ENCODE results near the gene PADI4. TPM values are rescaled to one million over a fixed set of nuclear protein-coding genes. Genes with fewer than 3 reads are reported as not detected.
A peak's percentile ranks its signal among the peaks of the same experiment; 100 is the strongest.

Gene PADI4
- total RNA-seq, 3 donors from 2014 or later (not counting 1 experiment from before 2014, with no cell fraction given), result 1.4 to 11.6 (median 1.7) TPM

GRCh38 chr1:17335821-17336710 is 28.1 kb downstream of the PADI4 start:
- peak; percentile 68 for TF ChIP-seq CTCF (IDR thresholded peaks at IDR 0.05)
- Mint-ChIP-seq H3K27ac (no peak overlapping the region), H3K4me1 (peaks cover 0 to 5% of the 10 kb centered on the region in 2 donors), H3K27me3 (ENCODE audit: low read depth in 2 of 2) (peaks cover 0 to 7% of the 10 kb centered on the region in 2 donors), H3K9me3 (no peaks in the 10 kb centered on the region), H3K36me3 (no peaks in the 10 kb centered on the region), H3K4me3 (no peak overlapping the region)
- H3K27ac ChIP-seq (ENCODE audit: low read length), result no peak overlapping the region
- ATAC-seq, result peak in 2 of 3 donors; percentile 59 to 63
- intact Hi-C loops (cut with micrococcal nuclease), result loop anchor here (1.0 kb wide), 1 partner anchor 211 kb away; no protein-coding TSS in a partner anchor
- H3K27me3 ChIP-seq (ENCODE audit: control insufficient read depth, insufficient read depth, low read length), result no peaks in the 10 kb centered on the region
- H3K4me1 ChIP-seq (ENCODE audit: control insufficient read depth, insufficient read depth, low read length), result no peaks in the 10 kb centered on the region
- no peaks in the 10 kb centered on the region for H3K9me3 ChIP-seq (ENCODE audit: control insufficient read depth, insufficient read depth, low read length)
- DNase-seq, result peak; percentile 32 to 64
- no peak overlapping the region for H3K4me3 ChIP-seq (ENCODE audit: low read length)
- 34% methylated on average over 18 of the region's 20 CpGs for WGBS (ENCODE audit: insufficient coverage)
- no peaks in the 10 kb centered on the region for H3K36me3 ChIP-seq (ENCODE audit: control insufficient read depth, insufficient read depth, low read length)

GRCh38 chr1:17338706-17339493 is 30.9 kb downstream of the PADI4 start:
- 85% methylated on average over 15 of the region's 15 CpGs for WGBS (ENCODE audit: insufficient coverage)
- Histone ChIP-seq H3K27me3 (ENCODE audit: control insufficient read depth, insufficient read depth, low read length) (no peaks in the 10 kb centered on the region), H3K4me1 (ENCODE audit: control insufficient read depth, insufficient read depth, low read length) (no peaks in the 10 kb centered on the region), H3K4me3 (ENCODE audit: low read length) (no peak overlapping the region), H3K9me3 (ENCODE audit: control insufficient read depth, insufficient read depth, low read length) (no peaks in the 10 kb centered on the region), H3K36me3 (ENCODE audit: control insufficient read depth, insufficient read depth, low read length) (no peaks in the 10 kb centered on the region), H3K27ac (ENCODE audit: low read length) (no peak overlapping the region)
- TF ChIP-seq CTCF (IDR thresholded peaks at IDR 0.05), result no peak
- H3K4me1 Mint-ChIP-seq, result peaks cover 0 to 5% of the 10 kb centered on the region in 2 donors
- ATAC-seq, result no peak
- no peak for DNase-seq
- intact Hi-C loops (cut with micrococcal nuclease), result no loop called here
- H3K4me3 Mint-ChIP-seq, result no peak overlapping the region
- H3K9me3 Mint-ChIP-seq, result no peaks in the 10 kb centered on the region
- peaks cover 0 to 7% of the 10 kb centered on the region in 2 donors for H3K27me3 Mint-ChIP-seq (ENCODE audit: low read depth in 2 of 2)
- H3K36me3 Mint-ChIP-seq, result no peaks in the 10 kb centered on the region
- no peak overlapping the region for H3K27ac Mint-ChIP-seq

- DNase-seq (no peak), ATAC-seq (no peak)
- Histone ChIP-seq H3K4me3 (ENCODE audit: low read length) (no peak overlapping the region), H3K9me3 (ENCODE audit: control insufficient read depth, insufficient read depth, low read length) (no peaks in the 10 kb centered on the region), H3K27ac (ENCODE audit: low read length) (no peak overlapping the region), H3K27me3 (ENCODE audit: control insufficient read depth, insufficient read depth, low read length) (no peaks in the 10 kb centered on the region), H3K4me1 (ENCODE audit: control insufficient read depth, insufficient read depth, low read length) (no peaks in the 10 kb centered on the region), H3K36me3 (ENCODE audit: control insufficient read depth, insufficient read depth, low read length) (no peaks in the 10 kb centered on the region)
- no peak overlapping the region for H3K4me3 Mint-ChIP-seq
- H3K36me3 Mint-ChIP-seq, result no peaks in the 10 kb centered on the region
- intact Hi-C loops (cut with micrococcal nuclease), result no loop called here
- WGBS (ENCODE audit: insufficient coverage), result 86% methylated on average over 7 of the region's 7 CpGs
- no peak for TF ChIP-seq CTCF (IDR thresholded peaks at IDR 0.05)
- peaks cover 0 to 7% of the 10 kb centered on the region in 2 donors for H3K27me3 Mint-ChIP-seq (ENCODE audit: low read depth in 2 of 2)
- no peaks in the 10 kb centered on the region for H3K9me3 Mint-ChIP-seq
- H3K27ac Mint-ChIP-seq, result no peak overlapping the region
- peaks cover 0 to 5% of the 10 kb centered on the region in 2 donors for H3K4me1 Mint-ChIP-seq
Observed at GRCh38 chr1:17339521-17339920, 31.5 kb downstream of the PADI4 start.
